ENCODE data around the gene ZFP92.

Gene ZFP92

GRCh38 chrX:153371256-153371655 is 40.0 kb upstream of the ZFP92 start:
- no peak for TF ChIP-seq CTCF (IDR thresholded peaks at IDR 0.05; ENCODE audit: insufficient read depth, low read depth, low read length, missing control alignments)
- no peak for DNase-seq (ENCODE audit: low read depth)
- no peak overlapping the region for H3K4me3 ChIP-seq (ENCODE audit: low read depth, low read length)

- DNase-seq (ENCODE audit: low read depth): no peak
- H3K4me3 ChIP-seq (ENCODE audit: low read depth, low read length): no peak overlapping the region
- no peak for TF ChIP-seq CTCF (IDR thresholded peaks at IDR 0.05; ENCODE audit: insufficient read depth, low read depth, low read length, missing control alignments)
Measured at GRCh38 chrX:153372949-153373348, 38.3 kb upstream of the ZFP92 start.

- no peak overlapping the region for H3K4me3 ChIP-seq (ENCODE audit: low read depth, low read length)
- no peak for DNase-seq (ENCODE audit: low read depth)
- no peak for TF ChIP-seq CTCF (IDR thresholded peaks at IDR 0.05; ENCODE audit: insufficient read depth, low read depth, low read length, missing control alignments)
Measured at GRCh38 chrX:153374426-153374825, 36.8 kb upstream of the ZFP92 start.

DNA sequence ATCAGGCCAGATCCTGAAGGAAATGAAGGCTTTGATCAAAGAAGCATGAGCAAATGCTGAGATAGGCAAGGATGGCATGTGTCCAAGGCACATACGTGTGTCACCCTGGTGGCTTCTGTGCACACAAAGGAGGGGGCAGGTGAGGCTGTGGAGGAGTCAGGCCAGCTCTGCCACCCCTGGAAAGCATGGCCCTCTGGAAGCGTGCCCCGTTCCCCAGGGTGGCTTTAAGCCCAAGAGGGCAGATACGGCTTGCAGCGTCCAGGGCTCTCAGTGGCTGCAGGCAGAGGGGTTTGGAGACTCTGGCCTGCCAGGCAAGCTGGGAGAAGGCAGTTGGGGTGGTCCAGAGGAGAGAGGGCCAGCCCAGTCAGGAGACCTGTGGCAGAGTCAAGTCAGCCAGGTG is 35.7 kb upstream of the ZFP92 start:
- no peak overlapping the region for H3K4me3 ChIP-seq (ENCODE audit: low read depth, low read length)
- DNase-seq (ENCODE audit: low read depth): no peak
- no peak for TF ChIP-seq CTCF (IDR thresholded peaks at IDR 0.05; ENCODE audit: insufficient read depth, low read depth, low read length, missing control alignments)

DNA sequence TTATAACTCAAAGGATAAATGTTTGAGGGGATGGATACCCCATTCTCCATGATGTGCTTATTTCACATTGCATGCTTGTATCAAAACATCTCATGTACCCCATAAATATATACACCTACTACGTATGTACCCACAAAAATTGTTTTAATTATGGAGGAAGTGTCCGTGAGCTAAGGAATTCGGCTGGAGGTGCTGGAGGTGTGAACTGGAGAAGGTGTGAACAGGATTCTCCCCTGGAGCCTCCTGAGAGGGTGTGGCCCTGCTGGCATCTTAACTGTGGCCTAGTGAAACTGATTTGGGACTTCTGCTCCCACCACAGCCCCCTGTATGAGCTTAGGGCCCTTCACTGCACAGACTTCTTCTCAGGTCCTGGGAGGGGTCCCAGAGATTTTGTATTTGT is 33.5 kb upstream of the ZFP92 start:
- no peak overlapping the region for H3K4me3 ChIP-seq (ENCODE audit: low read depth, low read length)
- no peak for TF ChIP-seq CTCF (IDR thresholded peaks at IDR 0.05; ENCODE audit: insufficient read depth, low read depth, low read length, missing control alignments)
- DNase-seq (ENCODE audit: low read depth): no peak

GRCh38 chrX:153378607-153379006 is 32.7 kb upstream of the ZFP92 start:
- TF ChIP-seq CTCF (IDR thresholded peaks at IDR 0.05; ENCODE audit: insufficient read depth, low read depth, low read length, missing control alignments): no peak
- H3K4me3 ChIP-seq (ENCODE audit: low read depth, low read length): no peak overlapping the region
- DNase-seq (ENCODE audit: low read depth): no peak

- TF ChIP-seq CTCF (IDR thresholded peaks at IDR 0.05; ENCODE audit: insufficient read depth, low read depth, low read length, missing control alignments): no peak
- DNase-seq (ENCODE audit: low read depth): no peak
- no peak overlapping the region for H3K4me3 ChIP-seq (ENCODE audit: low read depth, low read length)
Measured at GRCh38 chrX:153379508-153379907, 31.8 kb upstream of the ZFP92 start.

Measured in GM12865 (cell line).